ENCODE results near the gene RELN. TPM values are rescaled to one million over a fixed set of nuclear protein-coding genes. Genes with fewer than 3 reads are reported as not detected.

RELN gene
- total RNA-seq, 2 donors from 2014 or later = 6.9 to 8.0 TPM

DNA sequence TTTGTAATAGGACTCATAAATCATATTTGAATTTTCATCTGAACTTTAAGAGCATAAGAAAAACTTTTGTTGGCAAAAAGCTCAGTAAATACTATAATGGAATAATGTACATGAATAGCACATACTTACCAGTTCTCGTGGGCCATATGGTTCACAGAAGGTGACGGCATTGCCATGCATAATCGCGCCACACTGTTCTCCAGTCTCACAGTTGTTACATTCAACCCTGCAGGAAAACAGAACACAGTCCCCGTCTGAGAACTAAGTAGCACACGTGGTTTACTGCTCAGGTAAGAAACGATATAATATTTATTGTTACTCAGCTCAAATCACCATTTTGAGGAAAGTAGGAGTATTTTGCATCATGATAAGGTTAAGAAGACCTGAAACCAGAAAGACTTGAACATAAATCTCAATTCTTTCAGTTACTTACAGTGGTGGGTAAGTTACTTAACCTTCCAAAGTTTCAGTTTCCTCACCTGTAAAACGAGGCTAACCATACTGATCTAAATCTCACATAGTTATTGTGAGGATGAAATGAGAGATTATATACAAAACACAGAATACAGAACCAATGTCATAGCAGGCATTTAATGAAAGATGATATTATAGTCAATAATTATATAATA, 261.4 kb downstream of the RELN start:
- H3K4me3 ChIP-seq = no peak overlapping the region
- no peaks in the 10 kb centered on the region for H3K4me1 ChIP-seq
- TF ChIP-seq, protein P1, sequence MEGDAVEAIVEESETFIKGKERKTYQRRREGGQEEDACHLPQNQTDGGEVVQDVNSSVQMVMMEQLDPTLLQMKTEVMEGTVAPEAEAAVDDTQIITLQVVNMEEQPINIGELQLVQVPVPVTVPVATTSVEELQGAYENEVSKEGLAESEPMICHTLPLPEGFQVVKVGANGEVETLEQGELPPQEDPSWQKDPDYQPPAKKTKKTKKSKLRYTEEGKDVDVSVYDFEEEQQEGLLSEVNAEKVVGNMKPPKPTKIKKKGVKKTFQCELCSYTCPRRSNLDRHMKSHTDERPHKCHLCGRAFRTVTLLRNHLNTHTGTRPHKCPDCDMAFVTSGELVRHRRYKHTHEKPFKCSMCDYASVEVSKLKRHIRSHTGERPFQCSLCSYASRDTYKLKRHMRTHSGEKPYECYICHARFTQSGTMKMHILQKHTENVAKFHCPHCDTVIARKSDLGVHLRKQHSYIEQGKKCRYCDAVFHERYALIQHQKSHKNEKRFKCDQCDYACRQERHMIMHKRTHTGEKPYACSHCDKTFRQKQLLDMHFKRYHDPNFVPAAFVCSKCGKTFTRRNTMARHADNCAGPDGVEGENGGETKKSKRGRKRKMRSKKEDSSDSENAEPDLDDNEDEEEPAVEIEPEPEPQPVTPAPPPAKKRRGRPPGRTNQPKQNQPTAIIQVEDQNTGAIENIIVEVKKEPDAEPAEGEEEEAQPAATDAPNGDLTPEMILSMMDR (IDR thresholded peaks at IDR 0.05) = no peak
- DNase-seq (ENCODE audit: low spot score) = no peak
- no peak overlapping the region for H3K27ac ChIP-seq
- H3K36me3 ChIP-seq = no peaks in the 10 kb centered on the region
- no peaks in the 10 kb centered on the region for H3K27me3 ChIP-seq
- H3K9me3 ChIP-seq = no peaks in the 10 kb centered on the region

DNA sequence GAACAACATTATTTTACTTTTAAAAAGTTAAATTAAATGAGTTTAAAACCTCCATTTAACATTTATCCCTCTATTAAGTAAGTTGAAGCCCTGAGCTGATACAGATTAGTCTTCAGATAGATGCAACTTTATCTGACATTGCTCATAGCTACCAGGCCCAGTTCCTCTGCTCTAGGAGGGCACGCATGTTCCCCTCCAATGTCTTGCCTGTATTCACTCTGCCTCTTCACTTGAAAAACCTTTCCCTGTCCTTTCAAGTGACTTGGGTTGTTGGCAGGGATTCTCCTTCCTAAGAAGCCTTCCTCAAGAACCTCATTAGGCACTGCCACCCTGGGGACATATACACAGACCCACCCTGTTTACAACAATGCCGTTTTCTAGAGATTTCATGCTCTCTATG, 270.4 kb downstream of the RELN start:
- H3K27ac ChIP-seq = no peak overlapping the region
- TF ChIP-seq, protein P1 (IDR thresholded peaks at IDR 0.05) = no peak
- H3K4me3 ChIP-seq = no peak overlapping the region
- H3K27me3 ChIP-seq = no peaks in the 10 kb centered on the region
- DNase-seq (ENCODE audit: low spot score) = no peak
- no peaks in the 10 kb centered on the region for H3K9me3 ChIP-seq
- H3K36me3 ChIP-seq = no peaks in the 10 kb centered on the region
- H3K4me1 ChIP-seq = no peaks in the 10 kb centered on the region

DNA sequence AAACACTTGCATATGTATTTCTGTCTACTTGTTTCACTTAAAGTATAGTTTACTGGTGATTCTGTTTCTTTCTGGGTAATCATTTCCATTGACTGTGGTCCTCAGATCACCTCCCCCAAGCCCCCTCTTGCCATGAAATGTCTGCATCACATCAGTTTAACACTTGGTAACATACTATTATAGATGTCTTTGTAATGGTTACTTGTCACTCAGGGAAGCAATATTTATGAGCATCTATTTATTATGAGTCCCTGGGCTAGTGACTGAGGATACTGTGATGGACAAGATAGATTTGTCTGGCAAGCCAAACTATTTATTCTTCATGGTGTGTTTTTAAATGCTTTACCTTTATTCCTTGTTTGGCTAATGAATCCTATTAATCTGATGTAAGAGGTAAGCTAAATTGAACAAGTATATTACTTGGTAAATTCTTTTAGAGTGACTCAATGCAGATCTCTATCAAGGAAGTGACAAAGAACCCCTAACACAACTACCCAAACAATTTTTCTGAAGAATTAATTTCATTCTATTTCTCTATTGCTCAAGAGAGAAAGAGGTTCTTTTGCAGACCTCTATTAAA, 270.9 kb downstream of the RELN start:
- Histone ChIP-seq H3K9me3 (no peaks in the 10 kb centered on the region), H3K4me1 (no peaks in the 10 kb centered on the region), H3K4me3 (no peak overlapping the region), H3K27me3 (no peaks in the 10 kb centered on the region), H3K36me3 (no peaks in the 10 kb centered on the region), H3K27ac (no peak overlapping the region)
- DNase-seq (ENCODE audit: low spot score) = no peak
- TF ChIP-seq, protein P1 (IDR thresholded peaks at IDR 0.05) = no peak

DNA sequence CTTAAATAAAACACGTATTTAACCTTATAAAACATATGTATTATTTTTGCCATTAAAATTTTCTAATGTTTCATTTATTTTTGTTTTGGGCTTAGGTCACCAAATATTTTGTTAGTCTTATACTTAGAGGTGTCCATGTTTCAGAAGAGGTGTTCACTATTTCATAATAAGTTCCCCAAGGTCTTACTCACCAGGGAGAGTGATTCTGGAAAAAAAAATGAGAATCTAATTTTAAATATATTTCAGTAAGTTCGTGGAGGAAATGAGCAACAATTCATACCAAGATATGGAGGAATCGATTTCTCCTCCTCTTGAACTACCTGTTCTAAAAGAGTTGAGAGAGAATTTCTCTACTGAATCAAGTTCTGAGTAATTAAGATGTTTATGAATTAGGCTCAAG, 271.9 kb downstream of the RELN start:
- DNase-seq (ENCODE audit: low spot score) = no peak
- H3K27me3 ChIP-seq = no peaks in the 10 kb centered on the region
- no peaks in the 10 kb centered on the region for H3K4me1 ChIP-seq
- TF ChIP-seq, protein P1 (IDR thresholded peaks at IDR 0.05) = no peak
- H3K4me3 ChIP-seq = no peak overlapping the region
- H3K27ac ChIP-seq = no peak overlapping the region
- no peaks in the 10 kb centered on the region for H3K36me3 ChIP-seq
- H3K9me3 ChIP-seq = no peaks in the 10 kb centered on the region

DNA sequence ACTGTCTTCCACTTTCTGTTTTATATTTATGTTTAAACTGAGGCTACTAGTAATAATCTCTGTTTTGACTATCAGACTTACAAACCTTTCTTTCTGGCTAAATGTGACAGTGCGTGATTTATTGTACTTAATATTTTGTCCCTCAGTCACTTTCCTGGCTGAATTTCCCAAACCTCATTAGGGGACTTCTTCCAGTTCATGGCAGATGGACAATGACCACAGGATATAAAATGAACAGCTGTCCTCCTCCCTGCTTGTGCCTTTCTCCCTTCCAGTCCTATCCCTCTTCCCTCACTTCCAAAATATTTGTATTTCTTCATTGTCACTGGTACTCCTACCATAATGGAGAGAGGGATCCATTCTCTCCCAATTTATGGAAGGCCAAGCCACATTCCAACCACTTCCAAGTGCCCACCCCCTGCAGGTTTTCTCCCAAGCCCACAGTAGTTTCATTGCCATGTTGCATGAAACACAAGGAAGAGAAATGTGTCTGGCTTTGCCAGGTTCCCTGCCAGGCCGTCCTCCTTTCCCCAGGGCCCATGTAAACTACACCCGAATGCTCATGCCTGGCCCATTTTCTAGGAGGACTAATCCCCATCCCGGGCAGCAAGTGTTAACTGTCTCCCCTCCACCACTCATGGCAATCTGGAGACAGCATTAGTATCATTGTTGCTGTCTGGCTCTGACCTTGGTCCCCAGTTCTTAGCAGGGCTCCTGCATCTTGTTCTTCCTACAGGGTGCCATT, 273.9 kb downstream of the RELN start:
- no peaks in the 10 kb centered on the region for H3K36me3 ChIP-seq
- no peaks in the 10 kb centered on the region for H3K9me3 ChIP-seq
- no peak for DNase-seq (ENCODE audit: low spot score)
- TF ChIP-seq, protein P1 (IDR thresholded peaks at IDR 0.05) = no peak
- no peak overlapping the region for H3K4me3 ChIP-seq
- H3K27me3 ChIP-seq = no peaks in the 10 kb centered on the region
- H3K4me1 ChIP-seq = no peaks in the 10 kb centered on the region
- no peak overlapping the region for H3K27ac ChIP-seq
